HL-60 (cell line): ENCODE data around the gene PIH1D1.
A peak's percentile ranks its signal among the peaks of the same experiment; 100 is the strongest.

Experiments
- GABPA ChIP-seq: IDR thresholded peaks from 2 replicates; pipeline ENCODE4 v1.6.1; 2012; ENCODE audit warnings: low read depth
- POLR2AphosphoS5 ChIP-seq: IDR thresholded peaks from 2 replicates; pipeline ENCODE4 v1.6.1; 2012; ENCODE audit warnings: low read depth
- TF ChIP-seq, protein P1 (sequence below): IDR thresholded peaks from one replicate; pipeline ENCODE4 v1.5.1; 2011; ENCODE audit warnings: low read length, control low read depth, inconsistent platforms; ENCODE audit not compliant: insufficient read depth

DNA sequence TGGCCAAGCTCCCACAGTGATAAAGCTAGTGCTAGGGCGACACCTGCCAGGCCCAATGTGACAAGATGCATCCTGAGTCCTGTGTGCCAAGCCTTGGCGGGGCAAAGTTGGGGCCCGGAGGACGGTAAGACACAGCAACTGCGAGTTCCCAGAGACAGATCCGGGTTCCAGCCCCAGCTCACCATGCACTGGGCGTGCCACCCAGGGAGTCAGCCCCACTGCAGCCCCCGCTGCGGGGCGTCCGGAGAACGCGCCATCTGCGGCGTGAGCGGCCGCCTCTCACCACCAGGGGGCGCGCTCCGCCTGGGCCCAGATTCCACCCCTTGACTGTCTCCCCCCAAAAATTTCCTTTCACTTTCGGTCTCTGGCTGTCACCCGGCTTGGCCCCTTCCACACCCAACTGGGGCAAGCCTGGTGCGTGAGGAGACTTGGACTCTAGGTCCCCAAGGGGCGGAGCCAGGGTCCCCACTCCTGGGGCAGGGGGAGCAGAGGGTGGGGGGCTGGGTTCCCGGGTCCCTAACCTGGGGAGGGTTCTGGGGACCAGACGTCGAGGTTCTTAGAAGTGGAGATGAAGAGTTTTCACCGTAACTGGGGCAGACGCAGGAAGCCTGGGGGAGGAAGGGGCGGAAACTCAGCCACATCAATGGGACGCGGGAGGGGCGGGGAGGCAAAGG lies 22.4 kb upstream of the PIH1D1 start, which contains the start of gene FLT3LG:
- TF ChIP-seq, protein P1, sequence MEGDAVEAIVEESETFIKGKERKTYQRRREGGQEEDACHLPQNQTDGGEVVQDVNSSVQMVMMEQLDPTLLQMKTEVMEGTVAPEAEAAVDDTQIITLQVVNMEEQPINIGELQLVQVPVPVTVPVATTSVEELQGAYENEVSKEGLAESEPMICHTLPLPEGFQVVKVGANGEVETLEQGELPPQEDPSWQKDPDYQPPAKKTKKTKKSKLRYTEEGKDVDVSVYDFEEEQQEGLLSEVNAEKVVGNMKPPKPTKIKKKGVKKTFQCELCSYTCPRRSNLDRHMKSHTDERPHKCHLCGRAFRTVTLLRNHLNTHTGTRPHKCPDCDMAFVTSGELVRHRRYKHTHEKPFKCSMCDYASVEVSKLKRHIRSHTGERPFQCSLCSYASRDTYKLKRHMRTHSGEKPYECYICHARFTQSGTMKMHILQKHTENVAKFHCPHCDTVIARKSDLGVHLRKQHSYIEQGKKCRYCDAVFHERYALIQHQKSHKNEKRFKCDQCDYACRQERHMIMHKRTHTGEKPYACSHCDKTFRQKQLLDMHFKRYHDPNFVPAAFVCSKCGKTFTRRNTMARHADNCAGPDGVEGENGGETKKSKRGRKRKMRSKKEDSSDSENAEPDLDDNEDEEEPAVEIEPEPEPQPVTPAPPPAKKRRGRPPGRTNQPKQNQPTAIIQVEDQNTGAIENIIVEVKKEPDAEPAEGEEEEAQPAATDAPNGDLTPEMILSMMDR, result peak; percentile 91
- TF ChIP-seq POLR2AphosphoS5 (no peak; the same call in 1 of the 2 replicates), GABPA (no peak)
